ENCODE data around the gene CDADC1.
A peak's percentile ranks its signal among the peaks of the same experiment; 100 is the strongest.

Gene CDADC1

DNA sequence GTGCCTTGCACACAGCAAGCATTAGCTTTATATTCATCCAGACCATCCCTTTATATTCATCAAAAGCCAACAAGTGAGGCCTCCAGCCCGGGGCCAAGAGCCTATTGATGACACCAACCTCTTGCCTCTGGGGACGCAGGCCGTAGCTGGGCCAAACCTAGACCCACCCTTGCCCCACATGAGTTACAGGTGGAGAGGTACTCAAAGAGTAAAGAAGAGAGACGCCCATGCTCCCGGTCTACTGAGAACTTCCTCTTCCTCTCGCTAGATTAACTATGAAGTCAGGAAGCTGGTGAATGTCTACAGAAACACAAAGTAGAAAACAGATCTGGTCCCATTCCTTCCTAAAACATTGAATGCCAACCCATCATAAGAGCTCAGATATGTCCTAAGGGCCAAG, 31.4 kb upstream of the CDADC1 start:
- Histone ChIP-seq H3K27me3 (ENCODE audit: control insufficient read depth in 3 of 3, insufficient read depth in 3 of 3, low read depth in 1 of 3, low read length in 3 of 3) (peaks cover 20 to 51% (median 46%) of the 10 kb centered on the region in 3 experiments), H3K14ac (ENCODE audit: low read length) (no peak overlapping the region), H2AK5ac (ENCODE audit: low read depth, low read length) (no peak overlapping the region), H2BK5ac (ENCODE audit: low read length) (no peak overlapping the region), H3K4me1 (ENCODE audit: control insufficient read depth in 2 of 2, insufficient read depth in 1 of 2, low read depth in 1 of 2, low read length in 2 of 2) (peaks cover 6 to 10% of the 10 kb centered on the region in 2 donors), H3K9me3 (replicated peaks in 1 of 2; ENCODE audit: control insufficient read depth in 2 of 2, insufficient read depth in 1 of 2, low read depth in 1 of 2, low read length in 2 of 2) (peaks cover 2 to 10% of the 10 kb centered on the region in 2 donors), H3K4me3 (ENCODE audit: low read length in 2 of 2) (no peak overlapping the region), H3K9ac (ENCODE audit: low read depth, low read length, poor library complexity) (no peak overlapping the region), H3K27ac (replicated peaks; ENCODE audit: low read length) (no peak overlapping the region), H2AFZ (ENCODE audit: low read length) (no peak overlapping the region), H2BK120ac (ENCODE audit: low read depth, low read length) (no peak overlapping the region), H3K36me3 (replicated peaks in 1 of 2; ENCODE audit: control insufficient read depth in 2 of 2, insufficient read depth in 2 of 2, low read length in 2 of 2) (no peaks in the 10 kb centered on the region), H3K23ac (ENCODE audit: low read depth, low read length, poor library complexity) (no peak overlapping the region), H3K4ac (ENCODE audit: low read length) (no peak overlapping the region), H3K4me2 (ENCODE audit: insufficient read depth, low read length, poor library complexity, severe bottlenecking) (no peak overlapping the region), H3K79me1 (ENCODE audit: low read depth, low read length) (no peaks in the 10 kb centered on the region), H4K8ac (ENCODE audit: low read depth, low read length) (no peak overlapping the region), H2BK12ac (ENCODE audit: low read length) (no peak overlapping the region), H2BK15ac (ENCODE audit: low read length) (no peak overlapping the region), H4K91ac (ENCODE audit: low read depth, low read length, poor library complexity) (no peak overlapping the region), H3K18ac (ENCODE audit: low read length) (no peak overlapping the region)
- WGBS, 2 donors (ENCODE audit: extremely low coverage in 2 of 2, insufficient read length in 2 of 2, insufficient replicate concordance in 1 of 2), result no CpG with 5 or more reads among the region's 6 CpGs
- no peak for DNase-seq (ENCODE audit: low spot score)

DNA sequence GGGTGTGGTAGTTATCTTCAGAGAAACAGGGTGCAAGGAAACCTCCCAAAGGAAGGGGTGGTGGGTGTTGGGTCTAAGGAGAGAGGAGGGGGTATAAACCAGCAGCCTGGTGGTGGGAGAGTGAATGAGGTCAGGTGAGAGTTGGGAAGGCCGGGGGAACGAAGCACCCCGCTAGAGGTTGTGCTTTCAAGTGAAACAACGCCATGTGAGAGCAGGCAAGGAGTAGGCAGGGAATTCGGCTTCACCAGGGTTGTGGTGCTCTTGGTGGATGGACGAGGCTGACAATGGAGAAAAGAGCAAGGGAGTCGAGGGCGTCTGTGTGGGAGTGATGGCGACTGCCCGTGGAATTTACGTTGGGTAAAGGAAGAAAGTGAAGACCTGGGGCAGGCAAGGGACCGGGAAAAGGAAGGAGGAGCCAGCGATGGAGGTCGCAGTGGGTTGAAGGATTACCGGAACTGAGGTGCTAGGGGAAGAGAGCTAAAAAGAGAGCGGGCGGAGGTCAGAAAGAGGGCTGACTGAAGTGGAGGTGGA, 29.7 kb upstream of the CDADC1 start:
- H3K18ac ChIP-seq (ENCODE audit: low read length), result no peak overlapping the region
- no peak overlapping the region for H3K9ac ChIP-seq (ENCODE audit: low read depth, low read length, poor library complexity)
- H4K8ac ChIP-seq (ENCODE audit: low read depth, low read length), result no peak overlapping the region
- peak overlapping the region in 1 of 2 donors; percentile 52 for H3K4me3 ChIP-seq (ENCODE audit: low read length in 2 of 2)
- DNase-seq (ENCODE audit: low spot score), result no peak
- no peak overlapping the region for H2BK15ac ChIP-seq (ENCODE audit: low read length)
- peak overlapping the region; percentile 42 for H3K4me2 ChIP-seq (ENCODE audit: insufficient read depth, low read length, poor library complexity, severe bottlenecking)
- H4K91ac ChIP-seq (ENCODE audit: low read depth, low read length, poor library complexity), result no peak overlapping the region
- no peak overlapping the region for H2AK5ac ChIP-seq (ENCODE audit: low read depth, low read length)
- H2BK120ac ChIP-seq (ENCODE audit: low read depth, low read length), result no peak overlapping the region
- no peaks in the 10 kb centered on the region for H3K79me1 ChIP-seq (ENCODE audit: low read depth, low read length)
- H2BK5ac ChIP-seq (ENCODE audit: low read length), result no peak overlapping the region
- no peak overlapping the region for H3K23ac ChIP-seq (ENCODE audit: low read depth, low read length, poor library complexity)
- H3K27ac ChIP-seq (replicated peaks; ENCODE audit: low read length), result no peak overlapping the region
- no CpG with 5 or more reads among the region's 17 CpGs for WGBS, 2 donors (ENCODE audit: extremely low coverage in 2 of 2, insufficient read length in 2 of 2, insufficient replicate concordance in 1 of 2)
- peaks cover 6 to 10% of the 10 kb centered on the region in 2 donors for H3K4me1 ChIP-seq (ENCODE audit: control insufficient read depth in 2 of 2, insufficient read depth in 1 of 2, low read depth in 1 of 2, low read length in 2 of 2)
- peak overlapping the region; percentile 46 for H2AFZ ChIP-seq (ENCODE audit: low read length)
- H3K14ac ChIP-seq (ENCODE audit: low read length), result no peak overlapping the region
- peaks cover 2 to 19% of the 10 kb centered on the region in 2 donors for H3K9me3 ChIP-seq (replicated peaks in 1 of 2; ENCODE audit: control insufficient read depth in 2 of 2, insufficient read depth in 1 of 2, low read depth in 1 of 2, low read length in 2 of 2)
- H3K27me3 ChIP-seq (ENCODE audit: control insufficient read depth in 3 of 3, insufficient read depth in 3 of 3, low read depth in 1 of 3, low read length in 3 of 3), result peaks cover 28 to 68% (median 61%) of the 10 kb centered on the region in 3 experiments
- H2BK12ac ChIP-seq (ENCODE audit: low read length), result no peak overlapping the region
- no peaks in the 10 kb centered on the region for H3K36me3 ChIP-seq (replicated peaks in 1 of 2; ENCODE audit: control insufficient read depth in 2 of 2, insufficient read depth in 2 of 2, low read length in 2 of 2)
- no peak overlapping the region for H3K4ac ChIP-seq (ENCODE audit: low read length)

DNA sequence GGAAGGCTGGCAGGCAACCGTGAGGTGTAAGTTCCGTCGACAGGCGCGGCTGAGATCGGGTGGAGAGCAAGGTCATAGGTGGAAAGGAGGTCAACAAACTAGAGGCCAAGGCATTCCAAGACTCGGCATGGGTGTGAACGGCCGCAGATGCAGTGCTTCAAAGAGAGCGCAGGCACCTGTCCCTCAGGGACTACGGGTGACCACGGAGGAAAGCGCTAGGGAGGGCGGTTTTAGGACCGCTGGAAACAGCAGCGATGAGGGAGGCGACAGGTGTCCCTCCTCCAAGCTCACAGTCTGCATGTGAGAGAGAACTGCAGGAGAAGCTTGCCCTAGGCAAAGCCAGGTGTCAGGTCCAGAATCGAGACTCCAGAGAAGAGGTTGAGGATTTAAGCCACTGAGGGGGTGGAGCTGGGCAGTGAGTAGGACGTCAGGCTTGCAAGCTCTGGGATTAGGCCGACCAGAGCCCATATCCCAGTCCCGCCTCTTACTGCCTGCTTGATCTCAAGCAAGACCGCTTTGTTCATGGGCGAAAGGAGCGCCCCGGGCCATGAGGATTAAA, 29.2 kb upstream of the CDADC1 start:
- peak; percentile 43 for DNase-seq (ENCODE audit: low spot score)
- H3K9ac ChIP-seq (ENCODE audit: low read depth, low read length, poor library complexity), result no peak overlapping the region
- H2AFZ ChIP-seq (ENCODE audit: low read length), result peak overlapping the region; percentile 46
- H3K27ac ChIP-seq (replicated peaks; ENCODE audit: low read length), result no peak overlapping the region
- no peaks in the 10 kb centered on the region for H3K79me1 ChIP-seq (ENCODE audit: low read depth, low read length)
- no peak overlapping the region for H4K91ac ChIP-seq (ENCODE audit: low read depth, low read length, poor library complexity)
- no peak overlapping the region for H4K8ac ChIP-seq (ENCODE audit: low read depth, low read length)
- no peak overlapping the region for H2BK5ac ChIP-seq (ENCODE audit: low read length)
- no peak overlapping the region for H2AK5ac ChIP-seq (ENCODE audit: low read depth, low read length)
- H3K23ac ChIP-seq (ENCODE audit: low read depth, low read length, poor library complexity), result no peak overlapping the region
- no peak overlapping the region for H3K14ac ChIP-seq (ENCODE audit: low read length)
- peaks cover 6 to 10% of the 10 kb centered on the region in 2 donors for H3K4me1 ChIP-seq (ENCODE audit: control insufficient read depth in 2 of 2, insufficient read depth in 1 of 2, low read depth in 1 of 2, low read length in 2 of 2)
- H3K4me3 ChIP-seq (ENCODE audit: low read length in 2 of 2), result peak overlapping the region in 1 of 2 donors; percentile 52
- no peak overlapping the region for H3K4ac ChIP-seq (ENCODE audit: low read length)
- H3K36me3 ChIP-seq (replicated peaks in 1 of 2; ENCODE audit: control insufficient read depth in 2 of 2, insufficient read depth in 2 of 2, low read length in 2 of 2), result no peaks in the 10 kb centered on the region
- no peak overlapping the region for H2BK120ac ChIP-seq (ENCODE audit: low read depth, low read length)
- no peak overlapping the region for H2BK12ac ChIP-seq (ENCODE audit: low read length)
- H3K18ac ChIP-seq (ENCODE audit: low read length), result no peak overlapping the region
- WGBS, 2 donors (ENCODE audit: extremely low coverage in 2 of 2, insufficient read length in 2 of 2, insufficient replicate concordance in 1 of 2), result no CpG with 5 or more reads among the region's 25 CpGs
- peaks cover 28 to 73% (median 62%) of the 10 kb centered on the region in 3 experiments for H3K27me3 ChIP-seq (ENCODE audit: control insufficient read depth in 3 of 3, insufficient read depth in 3 of 3, low read depth in 1 of 3, low read length in 3 of 3)
- no peak overlapping the region for H2BK15ac ChIP-seq (ENCODE audit: low read length)
- H3K4me2 ChIP-seq (ENCODE audit: insufficient read depth, low read length, poor library complexity, severe bottlenecking), result peak overlapping the region; percentile 42
- peaks cover 2 to 19% of the 10 kb centered on the region in 2 donors for H3K9me3 ChIP-seq (replicated peaks in 1 of 2; ENCODE audit: control insufficient read depth in 2 of 2, insufficient read depth in 1 of 2, low read depth in 1 of 2, low read length in 2 of 2)

DNA sequence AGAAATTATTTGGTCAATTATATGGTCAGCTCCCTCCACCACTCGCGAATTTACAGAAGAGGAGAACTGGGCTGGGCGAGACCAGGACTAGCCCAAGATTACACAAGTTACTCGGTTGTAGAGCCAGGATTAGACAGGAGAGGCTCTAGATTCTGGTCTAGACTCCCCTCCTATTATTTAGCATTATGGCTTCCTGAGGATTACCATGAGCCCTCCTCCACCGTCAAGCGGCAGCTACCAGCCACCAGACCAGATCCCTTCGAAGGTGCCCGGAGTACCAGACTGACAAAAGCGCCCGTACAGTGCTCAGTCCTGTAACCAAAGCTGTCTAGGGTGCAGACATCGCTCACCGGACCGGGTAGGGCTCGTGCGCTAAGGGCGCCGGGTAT, 28.1 kb upstream of the CDADC1 start:
- no peak overlapping the region for H3K27ac ChIP-seq (replicated peaks; ENCODE audit: low read length)
- no peaks in the 10 kb centered on the region for H3K36me3 ChIP-seq (replicated peaks in 1 of 2; ENCODE audit: control insufficient read depth in 2 of 2, insufficient read depth in 2 of 2, low read length in 2 of 2)
- H3K9me3 ChIP-seq (replicated peaks in 1 of 2; ENCODE audit: control insufficient read depth in 2 of 2, insufficient read depth in 1 of 2, low read depth in 1 of 2, low read length in 2 of 2), result peaks cover 2 to 19% of the 10 kb centered on the region in 2 donors
- no peak overlapping the region for H2BK12ac ChIP-seq (ENCODE audit: low read length)
- WGBS, 2 donors (ENCODE audit: extremely low coverage in 2 of 2, insufficient read length in 2 of 2, insufficient replicate concordance in 1 of 2), result no CpG with 5 or more reads among the region's 17 CpGs
- H2BK15ac ChIP-seq (ENCODE audit: low read length), result no peak overlapping the region
- H3K4me1 ChIP-seq (ENCODE audit: control insufficient read depth in 2 of 2, insufficient read depth in 1 of 2, low read depth in 1 of 2, low read length in 2 of 2), result peaks cover 5 to 6% of the 10 kb centered on the region in 2 donors
- no peak overlapping the region for H4K8ac ChIP-seq (ENCODE audit: low read depth, low read length)
- H3K4ac ChIP-seq (ENCODE audit: low read length), result no peak overlapping the region
- no peak overlapping the region for H3K18ac ChIP-seq (ENCODE audit: low read length)
- H3K27me3 ChIP-seq (ENCODE audit: control insufficient read depth in 3 of 3, insufficient read depth in 3 of 3, low read depth in 1 of 3, low read length in 3 of 3), result peaks cover 28 to 78% (median 62%) of the 10 kb centered on the region in 3 experiments
- DNase-seq (ENCODE audit: low spot score), result no peak
- no peak overlapping the region for H2AK5ac ChIP-seq (ENCODE audit: low read depth, low read length)
- peak overlapping the region; percentile 95 for H2AFZ ChIP-seq (ENCODE audit: low read length)
- H3K23ac ChIP-seq (ENCODE audit: low read depth, low read length, poor library complexity), result no peak overlapping the region
- H4K91ac ChIP-seq (ENCODE audit: low read depth, low read length, poor library complexity), result no peak overlapping the region
- H2BK120ac ChIP-seq (ENCODE audit: low read depth, low read length), result no peak overlapping the region
- H3K4me2 ChIP-seq (ENCODE audit: insufficient read depth, low read length, poor library complexity, severe bottlenecking), result peak overlapping the region; percentile 60
- H3K14ac ChIP-seq (ENCODE audit: low read length), result no peak overlapping the region
- no peak overlapping the region for H2BK5ac ChIP-seq (ENCODE audit: low read length)
- H3K9ac ChIP-seq (ENCODE audit: low read depth, low read length, poor library complexity), result no peak overlapping the region
- peak overlapping the region; percentile 37 to 79 for H3K4me3 ChIP-seq (ENCODE audit: low read length in 2 of 2)
- H3K79me1 ChIP-seq (ENCODE audit: low read depth, low read length), result no peaks in the 10 kb centered on the region
